Panc1 (cell line): ENCODE results near the gene KLRG1. TPM values are rescaled to one million over a fixed set of nuclear protein-coding genes. Genes with fewer than 3 reads are reported as not detected.

ENCODE experiments used
- ATAC-seq: fragments of 200-7000 bp; cut with Tn5 transposase; 2 replicates; pipeline ENCODE4 v1.9.1; 2020; ENCODE audit warnings: mild to moderate bottlenecking, moderate library complexity
- BruUV-seq: library from RNA; stranded (reverse); fragments of 400-500 nt; replicated peaks from 2 replicates; lab custom pipeline; 2021; lab: Mats Ljungman, UMichigan
- CTCF ChIA-PET: fragments of 300-600 bp; sonication (Branson Sonifier 250); formaldehyde crosslinking; loops from one replicate; lab custom pipeline; 2022; ENCODE audit warnings: antibody characterized with exemption; lab: Charles Lee
- POLR2A ChIA-PET: fragments of 300-600 bp; sonication (Branson Sonifier 250); formaldehyde crosslinking; loops from one replicate; lab custom pipeline; 2022; ENCODE audit warnings: antibody characterized with exemption; lab: Charles Lee
- DNase-seq: peaks from one replicate; pipeline ENCODE4 v3.0.0-alpha.2; 2010; ENCODE audit warnings: low read depth, low spot score
- H3K27ac ChIP-seq: 2 replicates; pipeline ENCODE4 v1.5.1; 2011; ENCODE audit warnings: mild to moderate bottlenecking, low read length, inconsistent platforms
- H3K27me3 ChIP-seq: fragments of 200-500 bp; sonication (Bioruptor generic); 2 replicates; pipeline ENCODE4 v1.6.0; 2014; ENCODE audit warnings: low read length, inconsistent platforms; ENCODE audit not compliant: control insufficient read depth, insufficient read depth
- H3K36me3 ChIP-seq: fragments of 200-500 bp; sonication (Bioruptor generic); 2 replicates; pipeline ENCODE4 v1.5.1; 2014; ENCODE audit warnings: inconsistent platforms, mild to moderate bottlenecking, low read length, moderate library complexity; ENCODE audit not compliant: control insufficient read depth, insufficient read depth
- H3K4me1 ChIP-seq: 2 replicates; pipeline ENCODE4 v1.5.1; 2011; ENCODE audit warnings: inconsistent platforms, mild to moderate bottlenecking, low read length, moderate library complexity; ENCODE audit not compliant: control insufficient read depth, insufficient read depth
- H3K4me3 ChIP-seq, 2 experiments: 2 replicates each; pipeline ENCODE4 v1.5.1; 2011 to 2012; ENCODE audit warnings: low read depth in 2 of 2, low read length in 2 of 2, mild to moderate bottlenecking in 2 of 2, inconsistent platforms in 1 of 2, moderate library complexity in 1 of 2
- H3K9me3 ChIP-seq: fragments of 200-500 bp; sonication (Bioruptor generic); 2 replicates; pipeline ENCODE4 v1.5.1; 2014; ENCODE audit warnings: low read depth, mild to moderate bottlenecking, inconsistent platforms, low read length, moderate library complexity; ENCODE audit not compliant: control insufficient read depth, insufficient read depth
- CTCF ChIP-seq: fragments of 450-650 bp; IDR thresholded peaks from 2 replicates; pipeline ENCODE4 v1.5.1; 2017; ENCODE audit warnings: mild to moderate bottlenecking
- POLR2AphosphoS5 ChIP-seq: IDR thresholded peaks from 2 replicates; pipeline ENCODE4 v1.6.1; 2012; ENCODE audit warnings: mild to moderate bottlenecking, low read depth, low read length, moderate library complexity
- REST ChIP-seq, 2 experiments: IDR thresholded peaks; 2 replicates each; pipeline ENCODE4 v1.6.1; 2011 to 2012; ENCODE audit warnings: low read depth in 2 of 2, control low read depth in 1 of 2, low read length in 1 of 2, mild to moderate bottlenecking in 1 of 2, moderate library complexity in 1 of 2; ENCODE audit not compliant: insufficient read depth in 1 of 2
- SIN3A ChIP-seq: IDR thresholded peaks from 2 replicates; pipeline ENCODE4 v1.6.1; 2012; ENCODE audit warnings: low read depth, mild to moderate bottlenecking, low read length, moderate library complexity, borderline replicate concordance; ENCODE audit not compliant: insufficient read depth
- TCF7L2 ChIP-seq: IDR thresholded peaks from 2 replicates; pipeline ENCODE4 v1.6.1; 2011; ENCODE audit warnings: mild to moderate bottlenecking, low read depth, low read length, inconsistent platforms
- in situ Hi-C: cut with HindIII; loops from 2 replicates; pipeline ENCODE4 v1.10.0; 2016; ENCODE audit warnings: low sequenced_read_pairs, low pct_unique_long_range_greater_than_20kb
- intact Hi-C: fragments of 100-400 bp; cut with micrococcal nuclease; formaldehyde crosslinking; loops from one replicate; pipeline ENCODE4 v1.10.0; 2022; ENCODE audit not compliant: unreplicated experiment
- total RNA-seq: library from RNA; stranded (reverse); gene quantifications from one replicate; pipeline ENCODE4 v1.2.1, GENCODE V29; 2021; ENCODE audit not compliant: unreplicated experiment

Gene KLRG1
- total RNA-seq, 1 experiment from 2014 or later, result 0.69 TPM

DNA sequence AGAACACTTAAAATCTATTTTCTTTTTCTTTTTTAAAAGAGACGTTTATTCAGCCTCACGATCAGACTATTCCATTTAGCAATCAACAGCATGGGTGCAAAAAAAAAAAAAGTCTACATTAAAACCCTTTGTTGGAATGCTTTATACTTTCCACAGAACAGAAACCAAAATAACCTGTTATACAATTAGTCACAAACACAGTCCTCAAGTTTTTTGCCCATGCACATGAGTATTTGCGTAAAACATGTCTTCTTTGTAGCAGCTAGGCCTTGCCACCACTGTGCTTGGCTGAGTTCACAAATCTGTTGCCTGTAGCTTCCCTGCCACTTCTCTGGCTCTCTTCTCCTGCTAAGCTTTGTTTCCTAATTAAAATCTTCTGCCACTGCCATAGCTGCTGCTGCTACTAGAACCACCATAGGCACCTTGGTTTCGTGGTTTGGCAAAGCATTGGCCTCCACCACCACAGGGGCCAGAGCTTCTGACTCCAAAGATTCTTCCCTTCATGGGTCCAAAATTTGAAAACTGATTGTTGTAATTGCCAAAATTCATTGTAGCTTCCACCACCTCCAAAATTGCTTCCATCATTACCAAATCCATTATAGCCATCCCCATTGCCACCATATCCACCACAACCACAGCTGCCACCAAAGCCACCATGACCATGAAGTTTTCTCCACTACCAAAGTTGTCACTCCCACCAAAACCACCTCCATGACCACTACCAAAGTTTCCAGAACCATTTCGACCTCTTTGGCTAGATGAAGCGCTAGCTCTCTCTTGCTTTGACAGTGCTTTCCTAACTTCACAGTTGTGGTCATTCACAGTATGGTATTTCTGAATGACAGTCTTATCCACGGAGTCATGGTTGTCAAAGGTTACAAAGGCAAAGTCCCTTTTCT lies 38.1 kb downstream of the KLRG1 start:
- BruUV-seq, result no TSS peak
- no peaks in the 10 kb centered on the region for H3K4me1 ChIP-seq
- intact Hi-C loops, result no loop called here

GRCh38 chr12:9030776-9031175 lies 41.4 kb downstream of the KLRG1 start:
- H3K4me1 ChIP-seq, result no peaks in the 10 kb centered on the region
- BruUV-seq, result no TSS peak
- no peaks in the 10 kb centered on the region for H3K36me3 ChIP-seq
- no peaks in the 10 kb centered on the region for H3K9me3 ChIP-seq
- DNase-seq (no peak), ATAC-seq (no peak)
- H3K4me3 ChIP-seq, result no peak overlapping the region
- ChIA-PET CTCF (no interaction called here), POLR2A (no interaction called here)
- in situ Hi-C loops, result no loop called here
- intact Hi-C loops, result no loop called here
- no peak overlapping the region for H3K27ac ChIP-seq
- H3K27me3 ChIP-seq, result no peaks in the 10 kb centered on the region
- TF ChIP-seq SIN3A (no peak), TCF7L2 (no peak), REST (IDR thresholded peaks at IDR 0.05; ENCODE audit: insufficient read depth in 1 of 2, low read depth in 2 of 2, low read length in 1 of 2) (no peak), POLR2AphosphoS5 (no peak)

More for the DNA sequence above, 38.1 kb downstream of the KLRG1 start:
- Histone ChIP-seq H3K4me3 (no peak overlapping the region), H3K27ac (no peak overlapping the region), H3K27me3 (no peaks in the 10 kb centered on the region), H3K9me3 (no peaks in the 10 kb centered on the region), H3K36me3 (no peaks in the 10 kb centered on the region)
- TF ChIP-seq SIN3A (no peak), POLR2AphosphoS5 (no peak), REST (IDR thresholded peaks at IDR 0.05; ENCODE audit: insufficient read depth in 1 of 2, low read depth in 2 of 2, low read length in 1 of 2) (no peak), TCF7L2 (no peak), CTCF (no peak)
- POLR2A ChIA-PET, result no interaction called here
- in situ Hi-C loops, result no loop called here
- CTCF ChIA-PET, result interaction anchor here (0.7 kb wide), 1 partner anchor 152 kb away, joined by 4 read pairs; no protein-coding TSS in a partner anchor
- ATAC-seq (no peak), DNase-seq (no peak)
